ENCODE data around the gene TBX20.

TBX20 gene

DNA sequence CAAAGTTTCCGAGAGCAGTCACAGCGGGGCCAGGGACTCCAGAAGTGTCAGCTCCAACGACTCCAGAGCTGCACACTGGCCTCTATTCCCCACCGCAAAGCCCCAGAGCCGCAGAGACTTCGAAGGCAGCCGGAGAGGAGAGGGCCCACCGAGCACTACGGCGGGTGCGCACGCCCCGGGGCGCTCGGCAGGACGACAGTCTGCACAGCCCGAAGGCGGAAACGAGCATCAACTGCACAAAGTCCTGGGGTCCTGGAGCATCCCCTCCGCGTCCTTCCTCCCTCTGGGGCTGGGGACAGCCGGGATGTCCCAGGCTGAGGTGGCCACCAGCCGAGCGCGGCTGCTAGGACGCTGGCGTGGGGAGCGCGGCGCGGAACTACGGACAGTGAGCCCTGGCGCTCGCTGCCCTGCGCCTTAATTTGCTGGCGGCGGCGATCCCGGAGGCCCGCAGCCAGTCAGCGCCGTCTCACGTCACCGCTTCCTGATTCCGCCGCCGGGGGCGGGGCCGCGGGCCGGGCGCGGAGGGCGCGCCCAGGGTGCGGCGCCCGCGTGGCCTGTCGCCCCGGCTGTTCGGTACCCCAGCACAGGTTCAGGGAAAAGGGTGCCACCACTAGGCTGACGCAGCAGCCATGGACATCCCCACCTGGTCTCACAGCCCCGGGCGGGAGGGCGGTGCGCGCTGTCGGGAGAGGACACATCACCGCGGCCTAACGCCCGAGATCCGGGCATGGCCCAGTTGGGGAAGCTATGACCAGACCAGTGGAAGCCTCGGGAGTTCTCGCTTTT, at the start of gene TBX20:
Gene TBX20 (minus strand): TSS at position 391 of the 786 bp plus-strand sequence. CDS start 480 bp downstream, outside the sequence.
- no peaks in the 10 kb centered on the region for H3K4me1 Mint-ChIP-seq
- H3K9me3 Mint-ChIP-seq = no peaks in the 10 kb centered on the region
- ATAC-seq (replicated peaks; ENCODE audit: extremely low read depth, poor library complexity, severe bottlenecking) (peak; percentile 24), DNase-seq (ENCODE audit: low spot score in 2 of 2) (no peak)
- peak within 1 kb of the TSS; percentile 48 for H3K4me3 Mint-ChIP-seq
- no peak within 1 kb of the TSS for H3K27ac Mint-ChIP-seq (ENCODE audit: low read depth)
- H3K27me3 Mint-ChIP-seq = peaks cover 88% of the 10 kb centered on the region
- peaks cover 12% of the 10 kb centered on the region for H3K36me3 Mint-ChIP-seq (ENCODE audit: insufficient read depth)

GRCh38 chr7:35289376-35289775, 35.5 kb upstream of the TBX20 start:
- H3K9me3 Mint-ChIP-seq = peaks cover 5% of the 10 kb centered on the region
- no peak for ATAC-seq (replicated peaks; ENCODE audit: extremely low read depth, poor library complexity, severe bottlenecking)
- no peak overlapping the region for H3K27ac Mint-ChIP-seq (ENCODE audit: low read depth)
- H3K27me3 Mint-ChIP-seq = peaks cover 65% of the 10 kb centered on the region
- no peak for DNase-seq (ENCODE audit: low spot score in 2 of 2)
- no peak overlapping the region for H3K4me3 Mint-ChIP-seq
- H3K36me3 Mint-ChIP-seq (ENCODE audit: insufficient read depth) = no peaks in the 10 kb centered on the region
- H3K4me1 Mint-ChIP-seq = no peaks in the 10 kb centered on the region

- Mint-ChIP-seq H3K4me1 (no peaks in the 10 kb centered on the region), H3K36me3 (ENCODE audit: insufficient read depth) (no peaks in the 10 kb centered on the region), H3K4me3 (no peak overlapping the region), H3K27me3 (peaks cover 69% of the 10 kb centered on the region), H3K9me3 (no peaks in the 10 kb centered on the region), H3K27ac (ENCODE audit: low read depth) (no peak overlapping the region)
- DNase-seq (ENCODE audit: low spot score in 2 of 2) (no peak), ATAC-seq (replicated peaks; ENCODE audit: extremely low read depth, poor library complexity, severe bottlenecking) (no peak)
These were observed 33.1 kb upstream of the TBX20 start for GRCh38 chr7:35286986-35287385.

DNA sequence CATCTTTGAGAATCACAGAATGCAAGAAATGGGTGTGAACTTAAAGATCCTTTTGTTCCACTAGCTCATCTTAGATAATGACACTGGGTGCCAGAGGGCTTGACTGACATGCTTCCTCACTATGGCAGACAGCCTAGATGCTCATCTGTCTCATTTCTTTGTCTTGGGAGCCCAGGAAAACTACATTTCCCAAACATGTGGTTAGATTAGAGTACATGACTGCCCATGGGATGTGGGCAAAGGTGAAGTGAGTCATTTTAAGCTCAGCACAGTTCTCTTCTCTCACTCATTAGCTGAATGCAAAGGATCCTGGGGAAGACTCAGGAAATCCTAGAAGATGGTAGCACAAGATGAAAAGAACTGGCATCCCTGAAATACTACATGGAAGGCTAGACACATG, 32.5 kb upstream of the TBX20 start:
- no peak overlapping the region for H3K27ac Mint-ChIP-seq (ENCODE audit: low read depth)
- DNase-seq (ENCODE audit: low spot score in 2 of 2) = no peak
- peaks cover 69% of the 10 kb centered on the region for H3K27me3 Mint-ChIP-seq
- H3K4me1 Mint-ChIP-seq = no peaks in the 10 kb centered on the region
- H3K36me3 Mint-ChIP-seq (ENCODE audit: insufficient read depth) = no peaks in the 10 kb centered on the region
- H3K4me3 Mint-ChIP-seq = no peak overlapping the region
- ATAC-seq (replicated peaks; ENCODE audit: extremely low read depth, poor library complexity, severe bottlenecking) = no peak
- no peaks in the 10 kb centered on the region for H3K9me3 Mint-ChIP-seq

GRCh38 chr7:35285799-35286198, 31.9 kb upstream of the TBX20 start:
- H3K27me3 Mint-ChIP-seq = peaks cover 69% of the 10 kb centered on the region
- no peaks in the 10 kb centered on the region for H3K9me3 Mint-ChIP-seq

DNA sequence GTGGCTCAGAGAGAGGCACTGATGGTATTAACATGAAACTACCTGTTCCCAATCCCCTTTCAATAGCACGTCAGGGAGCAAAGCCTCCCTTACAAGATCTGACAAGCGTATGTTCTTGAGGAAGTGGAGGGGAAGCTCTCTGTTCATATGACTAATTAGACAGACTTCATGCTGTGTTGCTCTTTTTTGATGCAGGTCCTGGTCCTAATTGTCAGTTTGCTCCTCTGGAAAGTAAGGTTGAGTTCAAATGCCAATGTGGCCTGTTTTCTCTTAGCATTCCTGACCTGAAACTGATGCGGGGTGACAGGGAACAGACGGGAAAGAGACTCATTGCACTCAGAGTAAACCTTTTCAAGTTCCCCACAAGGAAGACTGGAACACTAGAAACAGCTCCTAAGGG, 27.0 kb upstream of the TBX20 start:
- H3K4me3 Mint-ChIP-seq = no peak overlapping the region
- H3K9me3 Mint-ChIP-seq = no peaks in the 10 kb centered on the region
- no peaks in the 10 kb centered on the region for H3K4me1 Mint-ChIP-seq
- H3K27me3 Mint-ChIP-seq = peaks cover 65% of the 10 kb centered on the region
- H3K36me3 Mint-ChIP-seq (ENCODE audit: insufficient read depth) = no peaks in the 10 kb centered on the region
- ATAC-seq (replicated peaks; ENCODE audit: extremely low read depth, poor library complexity, severe bottlenecking) = no peak
- no peak overlapping the region for H3K27ac Mint-ChIP-seq (ENCODE audit: low read depth)
- DNase-seq (ENCODE audit: low spot score in 2 of 2) = no peak

More at GRCh38 chr7:35285799-35286198, 31.9 kb upstream of the TBX20 start:
- H3K4me1 Mint-ChIP-seq = no peaks in the 10 kb centered on the region
- H3K36me3 Mint-ChIP-seq (ENCODE audit: insufficient read depth) = no peaks in the 10 kb centered on the region
- H3K4me3 Mint-ChIP-seq = no peak overlapping the region
- H3K27ac Mint-ChIP-seq (ENCODE audit: low read depth) = no peak overlapping the region
- no peak for DNase-seq (ENCODE audit: low spot score in 2 of 2)
- no peak for ATAC-seq (replicated peaks; ENCODE audit: extremely low read depth, poor library complexity, severe bottlenecking)

DNA sequence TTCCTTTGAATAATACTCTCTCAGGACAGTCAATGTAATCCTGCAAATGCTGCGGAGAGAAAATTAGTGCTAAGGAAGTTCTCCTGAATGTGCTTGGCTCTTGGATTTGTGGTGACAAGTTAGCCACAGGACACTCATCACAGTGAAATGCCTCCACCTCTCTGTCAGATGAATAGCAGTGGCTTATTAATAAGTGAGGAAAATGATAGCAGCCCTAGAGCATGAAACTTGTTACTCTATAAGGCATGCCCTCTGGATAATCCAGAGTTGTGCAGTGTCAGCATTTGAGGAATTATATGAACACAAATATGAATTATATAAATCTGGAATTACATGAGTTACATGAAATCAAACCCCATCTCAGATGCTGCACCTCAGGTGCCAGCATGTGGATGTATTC, 23.5 kb upstream of the TBX20 start:
- Mint-ChIP-seq H3K27ac (ENCODE audit: low read depth) (no peak overlapping the region), H3K36me3 (ENCODE audit: insufficient read depth) (no peaks in the 10 kb centered on the region), H3K27me3 (peaks cover 69% of the 10 kb centered on the region), H3K4me3 (no peak overlapping the region), H3K9me3 (no peaks in the 10 kb centered on the region), H3K4me1 (no peaks in the 10 kb centered on the region)
- DNase-seq (ENCODE audit: low spot score in 2 of 2) = no peak
- no peak for ATAC-seq (replicated peaks; ENCODE audit: extremely low read depth, poor library complexity, severe bottlenecking)

- H3K4me3 Mint-ChIP-seq = no peak overlapping the region
- DNase-seq (ENCODE audit: low spot score in 2 of 2) (no peak), ATAC-seq (replicated peaks; ENCODE audit: extremely low read depth, poor library complexity, severe bottlenecking) (no peak)
- H3K36me3 Mint-ChIP-seq (ENCODE audit: insufficient read depth) = no peaks in the 10 kb centered on the region
- no peaks in the 10 kb centered on the region for H3K4me1 Mint-ChIP-seq
- H3K27me3 Mint-ChIP-seq = peaks cover 44% of the 10 kb centered on the region
- no peak overlapping the region for H3K27ac Mint-ChIP-seq (ENCODE audit: low read depth)
- H3K9me3 Mint-ChIP-seq = no peaks in the 10 kb centered on the region
These were observed 18.3 kb upstream of the TBX20 start for GRCh38 chr7:35272246-35272645.

GRCh38 chr7:35268953-35269352, 15.1 kb upstream of the TBX20 start:
- Mint-ChIP-seq H3K9me3 (no peaks in the 10 kb centered on the region), H3K4me1 (no peaks in the 10 kb centered on the region), H3K36me3 (ENCODE audit: insufficient read depth) (no peaks in the 10 kb centered on the region), H3K27me3 (peaks cover 67% of the 10 kb centered on the region), H3K27ac (ENCODE audit: low read depth) (no peak overlapping the region), H3K4me3 (no peak overlapping the region)
- DNase-seq (ENCODE audit: low spot score in 2 of 2) = no peak
- ATAC-seq (replicated peaks; ENCODE audit: extremely low read depth, poor library complexity, severe bottlenecking) = no peak

- no peak overlapping the region for H3K27ac Mint-ChIP-seq (ENCODE audit: low read depth)
- DNase-seq (ENCODE audit: low spot score in 2 of 2) = no peak
- H3K4me1 Mint-ChIP-seq = no peaks in the 10 kb centered on the region
- peaks cover 67% of the 10 kb centered on the region for H3K27me3 Mint-ChIP-seq
- ATAC-seq (replicated peaks; ENCODE audit: extremely low read depth, poor library complexity, severe bottlenecking) = no peak
- H3K4me3 Mint-ChIP-seq = no peak overlapping the region
- H3K9me3 Mint-ChIP-seq = no peaks in the 10 kb centered on the region
- H3K36me3 Mint-ChIP-seq (ENCODE audit: insufficient read depth) = no peaks in the 10 kb centered on the region
These were observed 13.5 kb upstream of the TBX20 start for GRCh38 chr7:35267411-35267810.

DNA sequence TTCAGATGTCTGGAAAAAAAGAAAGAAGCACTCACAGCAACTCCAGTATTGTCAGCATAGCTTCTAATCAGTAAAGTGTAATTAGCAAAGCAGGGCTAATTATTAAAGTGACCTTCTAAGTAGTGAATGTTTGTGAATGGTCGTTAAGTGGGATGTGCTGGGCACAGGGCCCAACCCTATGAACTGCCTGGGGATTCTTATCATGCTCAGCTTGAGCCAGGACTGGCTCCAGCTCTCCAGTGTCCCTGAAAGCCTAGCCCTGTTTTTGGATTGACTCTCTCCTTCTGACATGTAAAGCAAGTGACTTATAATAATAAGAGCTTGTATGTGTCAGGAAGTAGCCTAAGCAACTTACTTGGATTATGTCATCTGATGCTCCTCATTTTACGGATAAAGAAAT, 9.5 kb upstream of the TBX20 start:
- Mint-ChIP-seq H3K27me3 (peaks cover 78% of the 10 kb centered on the region), H3K27ac (ENCODE audit: low read depth) (no peak overlapping the region), H3K9me3 (no peaks in the 10 kb centered on the region), H3K4me3 (no peak overlapping the region), H3K36me3 (ENCODE audit: insufficient read depth) (peaks cover 4% of the 10 kb centered on the region), H3K4me1 (no peaks in the 10 kb centered on the region)
- DNase-seq (ENCODE audit: low spot score in 2 of 2) = no peak
- ATAC-seq (replicated peaks; ENCODE audit: extremely low read depth, poor library complexity, severe bottlenecking) = no peak

GRCh38 chr7:35261476-35262285, 7.8 kb upstream of the TBX20 start:
- H3K4me3 Mint-ChIP-seq = no peak overlapping the region
- H3K27ac Mint-ChIP-seq (ENCODE audit: low read depth) = no peak overlapping the region
- peaks cover 92% of the 10 kb centered on the region for H3K27me3 Mint-ChIP-seq
- ATAC-seq (replicated peaks; ENCODE audit: extremely low read depth, poor library complexity, severe bottlenecking) (no peak), DNase-seq (ENCODE audit: low spot score in 2 of 2) (no peak)
- H3K9me3 Mint-ChIP-seq = no peaks in the 10 kb centered on the region
- peaks cover 5% of the 10 kb centered on the region for H3K36me3 Mint-ChIP-seq (ENCODE audit: insufficient read depth)
- no peaks in the 10 kb centered on the region for H3K4me1 Mint-ChIP-seq

DNA sequence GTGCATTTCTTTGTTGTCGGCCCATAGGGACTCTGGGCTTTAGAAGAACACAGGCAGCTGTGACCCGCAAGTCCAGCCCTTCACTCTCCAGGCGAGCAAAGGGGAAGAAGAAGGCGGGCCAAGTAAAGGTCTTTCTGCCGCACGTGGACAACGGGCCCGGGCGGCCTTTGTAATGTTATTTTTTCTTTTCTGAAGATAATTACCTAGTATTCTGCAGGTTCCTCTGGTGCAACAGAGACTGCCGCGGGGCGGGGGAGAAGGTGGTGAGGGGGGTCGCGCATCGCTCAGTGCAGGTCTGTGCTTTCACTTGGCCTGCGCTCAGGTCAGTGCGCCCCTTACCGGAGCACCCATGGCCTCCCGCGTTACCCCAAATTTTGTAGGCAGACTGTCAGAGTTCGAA, 7.1 kb upstream of the TBX20 start:
- Mint-ChIP-seq H3K27ac (ENCODE audit: low read depth) (no peak overlapping the region), H3K4me1 (no peaks in the 10 kb centered on the region), H3K36me3 (ENCODE audit: insufficient read depth) (peaks cover 8% of the 10 kb centered on the region), H3K4me3 (no peak overlapping the region), H3K27me3 (peaks cover 93% of the 10 kb centered on the region), H3K9me3 (no peaks in the 10 kb centered on the region)
- no peak for ATAC-seq (replicated peaks; ENCODE audit: extremely low read depth, poor library complexity, severe bottlenecking)
- DNase-seq (ENCODE audit: low spot score in 2 of 2) = no peak
